Measurements from ENCODE around the gene FBXW8.
"Not testable (repeated sequence)": the region's sequence is repeated elsewhere in the genome, so short reads cannot be mapped to it uniquely, and the experiment has no call there.

Gene FBXW8

DNA sequence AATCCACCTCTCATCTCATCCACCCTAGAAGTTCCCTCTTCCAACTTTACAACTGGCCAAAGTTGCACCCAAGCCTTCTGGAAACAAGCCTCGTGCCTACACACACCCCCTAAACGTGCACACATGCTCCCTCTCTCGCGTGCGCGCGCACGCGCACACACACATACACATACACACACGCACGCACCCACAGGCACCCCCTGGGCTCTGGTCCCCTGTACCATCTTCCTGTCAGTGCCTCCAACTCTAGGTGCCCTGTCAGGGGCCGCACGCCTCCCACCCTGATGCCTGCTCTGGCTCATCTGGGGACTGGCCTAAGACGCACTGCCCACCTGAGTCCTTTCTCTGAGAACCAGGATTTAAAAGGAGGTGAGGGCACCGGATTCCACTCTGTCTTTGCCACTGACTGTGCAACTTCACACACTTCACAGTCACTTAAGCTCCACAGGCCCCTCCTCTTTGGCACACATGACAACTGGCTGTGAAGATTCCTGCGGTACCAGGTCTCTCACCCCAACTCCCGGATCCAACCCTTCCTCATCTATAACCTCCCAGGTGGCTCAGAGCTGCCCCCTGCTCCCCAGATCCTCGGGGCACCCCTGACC is 142.9 kb downstream of the FBXW8 start:
- no peak for DNase-seq (ENCODE audit: low read depth in 2 of 2)

DNA sequence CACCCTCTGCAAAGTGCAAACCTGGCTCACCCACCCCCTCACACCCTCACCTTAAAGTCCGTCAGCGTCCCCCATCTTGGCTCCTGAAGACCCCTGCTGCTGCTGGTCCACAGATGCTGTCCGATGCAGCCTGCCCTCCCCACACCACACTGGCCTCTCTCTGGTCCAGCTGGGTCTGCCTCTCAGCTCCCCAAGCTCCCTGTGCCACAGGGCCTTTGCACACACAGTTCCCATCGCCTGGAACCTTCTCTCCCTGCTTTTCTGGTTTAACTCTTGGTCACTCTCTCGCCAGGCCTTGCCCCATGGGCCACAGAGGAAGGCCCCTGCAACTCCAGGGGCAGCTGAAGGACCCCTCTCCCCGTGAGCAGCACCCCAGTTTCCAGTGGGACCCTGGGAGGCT is 143.5 kb downstream of the FBXW8 start:
- no peak for DNase-seq (ENCODE audit: low read depth in 2 of 2)

DNA sequence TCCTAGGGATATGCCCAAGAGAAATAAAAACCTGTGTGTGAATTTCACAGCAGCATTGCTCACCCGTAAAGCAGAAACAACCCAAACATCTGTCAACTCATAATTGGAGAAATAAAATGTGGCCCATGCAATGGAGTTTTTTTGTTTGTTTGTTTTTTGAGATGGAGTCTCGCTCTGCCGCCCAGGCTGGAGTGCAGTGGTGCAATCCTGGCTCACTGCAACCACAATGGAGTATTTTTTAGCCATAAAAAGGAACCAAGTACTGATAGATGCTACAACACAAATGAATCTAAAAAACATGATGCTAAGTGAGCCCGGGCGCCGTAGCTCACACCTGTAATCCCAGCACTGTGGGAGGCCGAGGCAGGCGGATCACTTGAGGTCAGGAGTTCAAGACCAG is 146.9 kb downstream of the FBXW8 start:
- not testable (repeated sequence) for DNase-seq (ENCODE audit: low read depth in 2 of 2)

DNA sequence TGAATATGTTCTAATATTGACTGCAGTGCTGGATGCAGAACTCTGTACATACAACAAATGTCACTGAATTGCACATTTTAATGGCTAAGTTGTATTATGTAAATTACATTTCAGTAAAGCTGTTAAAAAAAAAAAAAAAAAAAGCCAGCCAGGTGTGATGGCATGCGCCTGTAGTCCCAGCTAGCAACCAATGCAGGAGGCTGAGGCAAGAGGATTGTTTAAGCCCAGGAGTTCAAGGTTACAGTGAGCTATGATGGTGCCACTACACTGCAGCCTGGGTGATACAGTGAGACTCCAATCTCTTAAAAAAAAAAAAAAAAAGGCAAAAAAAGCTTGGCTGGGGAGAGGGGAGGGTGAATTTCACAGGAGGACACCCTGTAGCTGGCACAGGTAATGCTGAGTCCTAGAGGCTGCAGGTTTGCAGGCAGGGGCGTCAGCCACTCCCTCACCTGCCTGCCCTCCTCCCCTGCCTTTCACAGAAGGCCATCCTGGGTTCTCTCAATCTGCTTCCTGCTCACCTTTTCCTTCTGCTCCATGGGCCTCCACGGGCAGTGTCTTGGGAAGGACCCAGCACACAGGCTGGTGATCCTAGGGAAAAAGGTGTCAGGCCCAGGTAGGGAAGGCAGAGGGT is 147.8 kb downstream of the FBXW8 start:
- DNase-seq (ENCODE audit: low read depth in 2 of 2), result no peak

DNA sequence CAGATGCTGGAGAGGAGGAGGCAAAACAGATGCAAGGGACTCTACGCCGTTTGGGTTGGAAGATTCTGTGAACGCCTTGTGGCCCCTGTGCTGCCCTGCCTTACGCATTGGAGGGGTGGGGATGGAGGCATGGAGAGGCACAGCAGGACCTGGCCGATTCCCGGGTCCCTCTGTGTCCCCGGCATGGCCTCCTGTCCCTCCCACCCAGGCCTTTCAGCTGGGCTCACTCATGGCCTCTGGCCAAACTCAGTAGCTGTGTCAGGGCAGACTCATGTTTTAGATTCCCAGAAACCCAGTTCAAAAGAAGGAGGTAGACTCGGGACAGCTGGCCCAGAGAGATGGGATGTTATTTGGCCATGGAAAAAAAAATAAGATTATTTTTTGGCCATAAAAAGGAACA is 148.4 kb downstream of the FBXW8 start:
- DNase-seq (ENCODE audit: low read depth in 2 of 2), result no peak

DNA sequence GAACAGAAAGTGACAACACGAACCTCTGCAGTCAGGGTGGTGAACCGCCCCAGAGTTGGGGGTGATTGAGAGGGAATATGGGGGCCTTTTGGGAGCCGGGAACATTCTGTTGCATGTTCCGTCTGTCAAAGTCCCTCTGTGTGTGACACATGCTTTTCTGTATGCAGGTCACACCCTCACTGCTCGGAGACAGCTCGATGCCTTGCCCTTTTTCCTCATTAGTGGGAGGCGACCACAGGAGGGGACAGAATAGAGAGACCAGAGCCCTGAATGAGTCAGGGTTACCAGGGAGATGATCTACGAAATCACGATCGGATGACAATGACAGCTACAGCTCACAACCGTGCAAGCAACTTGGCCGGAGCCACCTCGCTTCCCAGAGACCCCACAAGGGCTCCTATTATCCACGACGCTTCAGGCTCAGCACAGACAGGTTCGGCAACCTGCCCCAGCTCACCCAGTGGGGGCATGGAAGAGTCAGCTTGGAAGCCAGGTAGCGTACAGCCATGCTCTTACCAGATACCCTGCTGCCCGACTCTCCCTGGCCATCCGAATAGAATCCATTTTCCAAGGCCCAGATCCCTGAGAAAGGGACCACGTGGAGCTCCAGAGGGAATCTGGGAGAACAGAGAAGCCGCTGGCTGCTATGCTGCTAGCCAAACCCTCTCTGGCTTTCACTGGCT is 149.6 kb downstream of the FBXW8 start:
- no peak for DNase-seq (ENCODE audit: low read depth in 2 of 2)

DNA sequence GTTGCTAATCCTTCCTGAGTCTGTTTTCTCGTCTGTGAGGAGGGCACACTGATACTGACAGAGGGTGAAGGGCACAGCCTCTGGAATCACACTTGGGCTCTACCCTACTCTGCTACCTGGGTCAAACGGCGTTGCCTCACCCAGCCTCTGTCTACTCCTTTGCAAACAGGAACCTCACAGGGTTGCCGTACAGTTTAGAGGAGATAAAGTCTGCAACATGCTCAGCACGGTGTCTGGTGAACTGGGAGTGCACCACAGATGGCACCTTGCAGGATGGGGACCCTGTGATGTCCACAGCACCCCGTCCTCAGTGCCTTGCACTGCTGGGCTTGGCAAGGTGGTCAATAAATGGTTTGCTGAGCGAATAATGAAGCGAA is 150.2 kb downstream of the FBXW8 start:
- no peak for DNase-seq (ENCODE audit: low read depth in 2 of 2)

DNA sequence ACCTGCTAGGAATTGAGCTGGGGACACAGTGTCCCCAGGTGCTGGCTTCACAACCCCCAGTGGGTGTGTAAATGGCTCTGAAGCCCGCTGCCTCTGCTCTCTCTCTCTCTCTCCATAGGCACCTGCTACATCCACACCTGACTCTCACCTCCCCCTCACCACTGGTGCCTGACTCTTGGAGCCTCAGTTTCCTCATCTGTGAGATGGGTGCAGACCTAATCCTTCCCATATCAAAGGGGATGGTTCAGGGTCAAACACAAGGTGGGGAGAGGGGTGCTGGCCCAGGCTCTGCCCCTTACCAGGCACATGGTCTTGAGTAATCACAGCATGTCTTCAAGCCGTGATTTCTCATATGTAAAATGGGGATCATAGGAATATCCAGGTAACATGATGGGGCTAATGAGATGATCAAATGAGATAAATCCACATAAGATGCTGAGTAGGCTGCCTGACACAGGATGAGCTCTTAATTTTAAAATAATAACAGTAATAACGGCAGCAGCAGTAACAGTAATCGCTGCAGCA is 150.9 kb downstream of the FBXW8 start:
- DNase-seq (ENCODE audit: low read depth in 2 of 2), result no peak

DNA sequence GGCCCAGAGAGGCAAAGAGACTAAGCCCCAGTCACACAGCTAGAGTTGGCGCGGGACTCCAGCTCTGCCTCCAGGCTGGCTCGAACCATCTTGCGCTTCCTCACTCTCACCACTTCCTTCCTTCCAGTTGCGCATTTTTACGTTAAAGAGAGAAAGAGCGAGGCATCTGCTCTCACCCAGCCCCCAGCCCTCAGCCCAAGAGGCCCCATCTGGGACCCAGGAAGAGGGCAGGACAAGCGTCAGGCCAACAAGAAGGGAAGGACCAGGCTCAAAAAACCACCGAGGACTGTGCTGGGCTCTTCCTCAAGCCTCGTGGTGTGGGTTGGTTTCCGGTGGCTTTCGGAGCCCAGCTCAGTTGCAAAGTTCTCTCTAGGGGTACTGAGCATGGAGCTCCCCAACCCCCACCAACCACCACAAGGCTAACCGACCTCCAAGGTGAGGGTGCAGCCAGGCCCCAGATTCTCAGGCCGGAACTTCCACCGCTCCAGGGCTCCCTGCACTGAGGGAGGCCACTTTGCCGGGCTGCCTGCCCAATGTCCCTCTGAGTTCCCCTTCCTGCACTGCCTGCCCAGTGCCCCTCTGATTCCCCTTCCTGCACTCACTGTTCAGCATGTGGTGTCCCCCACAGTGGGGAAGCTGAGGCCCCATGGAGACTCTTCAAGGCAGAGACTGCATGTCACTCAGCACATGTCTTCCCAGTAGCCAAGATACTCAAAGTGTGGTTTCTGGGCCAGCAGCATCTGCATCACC is 152.6 kb downstream of the FBXW8 start:
- peak in 1 of 2 donors; percentile 5 for DNase-seq (ENCODE audit: low read depth in 2 of 2)

DNA sequence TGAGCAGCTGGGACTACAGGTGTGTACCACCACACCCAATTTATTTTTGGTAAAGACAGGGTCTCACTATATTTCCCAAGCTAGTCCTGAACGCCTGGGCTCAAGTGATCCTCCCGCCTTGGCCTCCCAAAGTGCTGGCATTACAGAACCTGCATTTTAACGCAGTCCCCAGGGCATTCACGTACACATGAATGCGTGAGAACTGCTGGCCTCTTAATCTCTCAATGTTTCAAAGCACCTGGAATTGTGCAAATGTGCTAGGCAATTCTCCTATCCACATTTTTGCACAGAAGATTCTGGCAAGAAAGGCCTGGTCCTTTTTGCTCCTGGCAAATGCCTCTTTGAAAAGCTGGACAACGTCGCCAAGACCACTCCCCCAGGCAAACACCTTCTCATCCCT is 153.3 kb downstream of the FBXW8 start:
- no peak for DNase-seq (ENCODE audit: low read depth in 2 of 2)

DNA sequence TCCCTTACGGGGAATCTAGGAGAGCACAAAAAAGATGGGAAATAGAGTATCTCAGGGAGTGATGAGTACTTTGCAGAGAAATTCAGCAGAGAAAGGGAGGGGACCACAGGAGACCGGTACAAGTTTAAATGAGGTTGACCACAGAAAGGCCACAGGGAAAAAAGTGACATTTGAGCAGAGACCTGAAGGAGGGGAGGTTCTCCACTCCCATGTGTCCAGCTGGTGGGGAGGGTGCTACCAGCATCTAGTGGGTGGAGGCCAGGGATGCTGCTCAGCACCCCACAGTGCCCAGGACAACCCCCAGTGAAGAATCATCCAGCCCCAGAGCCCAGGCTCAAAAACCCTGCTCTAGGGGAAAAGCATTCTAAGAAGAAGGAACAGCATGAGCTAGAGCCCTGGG is 153.8 kb downstream of the FBXW8 start:
- no peak for DNase-seq (ENCODE audit: low read depth in 2 of 2)

DNA sequence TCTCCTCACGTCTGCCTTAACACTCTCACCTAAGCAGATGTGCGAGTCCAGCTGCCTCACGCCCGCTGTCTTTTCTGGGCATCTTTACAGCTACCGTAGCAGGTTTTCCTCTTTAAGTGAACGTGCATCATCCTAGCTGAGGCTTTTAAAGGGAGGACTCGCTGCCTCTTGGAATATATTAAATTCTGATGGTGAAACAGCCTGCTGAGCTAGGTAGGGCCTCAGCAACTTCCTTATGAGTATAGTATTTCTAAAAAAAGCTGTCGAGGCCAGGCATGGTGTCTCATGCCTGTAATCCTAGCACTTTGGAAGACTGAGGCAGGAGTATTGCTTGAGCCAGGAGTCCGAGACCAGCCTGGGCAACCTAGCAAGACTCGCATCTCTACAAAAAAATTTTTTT is 156.3 kb downstream of the FBXW8 start:
- DNase-seq (ENCODE audit: low read depth in 2 of 2), result no peak

DNA sequence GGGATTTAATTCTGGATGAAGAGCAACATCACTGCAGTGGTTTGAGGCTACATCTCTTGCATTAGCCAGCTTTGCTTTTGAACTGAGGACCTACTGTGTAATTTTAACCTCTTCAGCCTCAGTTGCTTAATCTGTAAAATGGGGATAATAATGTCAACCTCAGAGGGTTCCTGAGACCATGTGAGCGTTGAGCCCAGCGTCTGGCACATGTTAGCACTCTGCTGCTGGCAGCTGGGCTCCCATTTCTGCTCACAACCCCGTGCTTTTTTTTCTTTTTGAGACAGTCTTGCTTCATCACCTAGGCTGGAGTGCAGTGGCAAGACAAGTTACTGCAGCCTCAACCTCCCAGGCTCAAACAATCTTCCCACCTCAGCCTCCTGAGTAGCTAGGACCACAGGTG is 156.9 kb downstream of the FBXW8 start:
- DNase-seq (ENCODE audit: low read depth in 2 of 2), result no peak

DNA sequence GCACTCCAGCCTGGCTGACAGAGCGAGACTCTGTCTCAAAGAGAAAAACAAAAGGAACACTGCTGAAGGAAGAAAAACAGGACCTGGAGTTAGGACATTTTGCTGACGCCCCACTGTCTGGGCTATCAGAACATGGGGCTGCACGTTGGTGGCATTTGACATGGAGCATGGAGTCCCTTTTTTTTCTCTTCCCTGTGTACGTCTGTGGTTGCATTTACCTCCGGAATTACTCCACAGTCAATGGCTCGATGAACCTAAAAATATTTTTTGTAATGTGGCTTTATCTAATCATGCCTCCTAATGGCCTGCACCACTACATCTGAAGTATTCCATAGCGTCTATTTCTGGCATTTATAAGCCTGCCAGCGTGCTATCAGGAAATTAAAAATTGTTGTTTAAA is 157.7 kb downstream of the FBXW8 start:
- no peak for DNase-seq (ENCODE audit: low read depth in 2 of 2)

DNA sequence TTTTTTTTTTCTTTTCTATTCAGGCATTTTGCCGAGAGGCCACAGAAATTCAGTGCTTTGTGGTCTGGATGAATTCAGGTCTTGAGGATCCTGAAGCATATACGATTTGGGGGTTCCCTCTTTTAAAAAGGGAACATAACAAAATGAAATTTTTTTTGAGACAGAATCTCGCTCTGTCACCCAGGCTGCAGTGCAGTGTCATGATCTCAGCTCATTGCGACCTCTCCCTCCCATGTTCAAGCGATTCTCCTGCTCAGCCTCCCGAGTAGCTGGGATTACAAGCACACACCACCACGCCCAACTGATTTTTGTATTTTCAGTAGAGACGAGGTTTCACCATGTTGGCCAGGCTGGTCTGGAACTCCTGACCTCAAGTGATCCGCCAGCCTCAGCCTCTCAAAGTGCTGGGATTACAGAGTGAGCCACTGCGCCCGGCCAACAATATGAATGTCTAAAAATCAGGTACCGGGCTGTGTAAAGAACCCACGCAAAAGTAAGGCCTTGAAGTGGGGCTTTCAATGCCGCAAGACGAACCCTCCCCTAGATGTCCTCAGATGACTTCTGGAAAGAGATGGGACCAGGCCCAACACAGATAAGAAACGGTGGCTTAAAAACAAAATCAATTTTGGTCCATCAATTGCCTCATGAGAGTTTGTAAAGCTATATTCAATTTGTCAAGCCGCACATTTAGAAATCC is 158.5 kb downstream of the FBXW8 start:
- no peak for DNase-seq (ENCODE audit: low read depth in 2 of 2)

DNA sequence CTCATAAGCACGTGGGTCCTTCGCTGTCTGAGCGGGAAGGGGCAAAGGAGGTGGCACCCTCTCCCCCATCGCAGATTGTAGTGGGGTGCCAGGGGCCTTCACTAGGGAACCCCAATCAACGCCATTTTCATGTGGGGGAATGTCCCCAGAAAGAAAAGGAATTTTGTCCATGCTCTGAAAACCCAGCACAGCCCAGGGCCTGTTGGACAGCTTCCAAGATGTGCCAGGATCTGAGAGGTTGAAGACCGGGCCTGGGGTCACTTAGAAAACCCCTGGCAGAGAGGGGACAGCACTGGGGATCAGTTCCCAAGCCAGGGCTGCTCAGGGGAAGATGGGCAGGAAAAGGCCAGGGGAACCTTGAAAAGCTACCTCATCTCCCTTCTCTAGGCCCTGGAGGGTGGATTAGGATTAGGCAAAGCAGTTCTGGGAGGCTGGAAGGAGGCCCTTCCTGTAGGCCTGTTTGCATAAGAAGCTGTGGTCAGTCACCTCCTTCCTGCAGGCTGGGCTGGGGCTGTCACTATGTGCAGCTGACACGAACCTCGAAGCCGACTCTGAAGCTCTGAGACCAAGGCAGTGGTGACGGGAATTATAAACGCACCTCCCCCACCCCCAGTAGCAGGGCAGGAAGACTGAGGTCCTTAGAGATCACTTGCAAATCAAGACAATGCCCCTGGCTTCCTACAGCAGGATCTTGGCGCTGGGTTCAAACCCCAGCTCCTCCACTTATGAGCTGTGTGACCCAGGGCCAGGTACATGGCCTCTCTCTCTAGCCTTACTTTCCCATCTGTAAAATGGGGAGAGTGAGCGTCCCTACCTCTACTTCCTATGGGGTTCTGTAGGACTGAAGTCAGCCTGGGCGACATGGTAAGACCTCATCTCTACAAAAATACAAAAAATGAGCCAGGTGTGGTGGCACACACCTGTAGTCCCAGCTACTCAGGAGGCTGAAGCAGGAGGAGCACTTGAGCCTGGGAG is 159.5 kb downstream of the FBXW8 start:
- no peak for DNase-seq (ENCODE audit: low read depth in 2 of 2)

DNA sequence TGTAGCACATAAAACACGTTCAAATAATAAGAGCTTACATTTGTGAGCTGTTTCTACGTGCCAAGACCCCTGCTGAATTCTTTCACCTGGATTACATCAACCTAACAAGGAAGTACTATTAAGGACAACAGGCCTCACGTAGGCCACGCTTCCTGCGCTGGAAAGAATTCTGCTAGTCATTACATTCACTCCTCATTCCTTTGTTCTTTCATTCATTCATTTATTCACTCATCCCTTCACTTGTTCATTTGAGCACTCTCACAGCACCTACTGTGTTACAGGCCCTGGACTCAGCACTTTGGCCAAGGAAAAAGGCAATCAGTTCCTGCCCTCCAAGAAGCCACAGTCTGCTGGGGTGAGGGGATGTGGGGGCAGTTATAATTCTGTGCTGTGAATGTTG is 160.3 kb downstream of the FBXW8 start:
- no peak for DNase-seq (ENCODE audit: low read depth in 2 of 2)

DNA sequence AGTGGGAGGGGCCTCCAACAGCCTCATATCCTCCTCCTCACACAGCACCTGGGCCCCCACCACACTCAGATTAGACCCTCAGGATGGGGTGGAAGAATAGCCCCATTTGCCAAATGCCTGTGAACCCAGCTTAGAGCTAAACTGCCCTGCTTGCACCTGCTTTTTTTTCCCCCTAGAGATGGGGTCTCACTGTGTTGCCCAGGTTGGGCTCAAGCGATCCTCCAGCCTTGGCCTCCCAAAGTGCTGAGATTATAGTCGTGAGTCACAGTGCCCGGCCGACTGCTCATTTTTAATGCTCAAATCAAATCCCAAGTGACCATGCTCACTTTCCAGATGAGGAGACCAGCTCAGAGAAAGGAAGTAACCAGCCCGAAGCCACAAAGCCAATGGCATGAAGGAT is 161.4 kb downstream of the FBXW8 start:
- DNase-seq (ENCODE audit: low read depth in 2 of 2), result no peak

DNA sequence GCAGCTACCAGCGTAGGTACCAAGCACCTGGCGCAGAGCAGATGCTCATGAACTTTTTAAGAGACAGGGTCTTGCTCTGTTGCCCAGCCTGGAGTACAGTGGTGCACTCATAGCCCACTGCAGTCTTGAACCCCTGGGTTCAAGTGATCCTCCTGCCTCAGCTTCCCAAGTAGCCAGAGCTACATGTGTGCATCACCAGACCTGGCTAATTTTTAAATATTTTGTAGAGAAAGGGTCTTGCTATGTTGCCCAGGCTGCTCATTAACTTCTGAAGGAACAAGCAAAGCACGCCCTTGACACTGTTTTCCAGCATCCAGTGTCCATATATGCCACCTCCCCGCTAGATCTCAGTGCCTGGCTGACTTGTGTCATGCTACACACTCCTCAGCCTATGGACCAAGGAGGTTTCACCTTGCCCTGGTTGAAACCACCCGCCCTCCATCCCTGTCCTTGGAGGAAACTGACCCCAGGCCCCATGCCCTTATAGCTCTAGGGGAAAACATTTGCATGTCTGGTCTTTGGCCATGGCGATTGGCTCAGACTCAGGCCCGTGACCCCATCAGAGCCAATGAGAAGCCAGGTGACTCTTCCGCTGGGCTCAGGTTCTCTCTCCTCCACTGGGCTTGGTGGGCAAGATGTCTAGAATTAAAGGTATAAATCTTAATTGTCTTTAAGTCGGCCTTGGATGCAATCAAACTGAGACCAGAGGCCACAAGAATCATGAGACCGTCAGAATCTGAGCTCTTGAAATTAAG is 162.2 kb downstream of the FBXW8 start:
- DNase-seq (ENCODE audit: low read depth in 2 of 2), result no peak

DNA sequence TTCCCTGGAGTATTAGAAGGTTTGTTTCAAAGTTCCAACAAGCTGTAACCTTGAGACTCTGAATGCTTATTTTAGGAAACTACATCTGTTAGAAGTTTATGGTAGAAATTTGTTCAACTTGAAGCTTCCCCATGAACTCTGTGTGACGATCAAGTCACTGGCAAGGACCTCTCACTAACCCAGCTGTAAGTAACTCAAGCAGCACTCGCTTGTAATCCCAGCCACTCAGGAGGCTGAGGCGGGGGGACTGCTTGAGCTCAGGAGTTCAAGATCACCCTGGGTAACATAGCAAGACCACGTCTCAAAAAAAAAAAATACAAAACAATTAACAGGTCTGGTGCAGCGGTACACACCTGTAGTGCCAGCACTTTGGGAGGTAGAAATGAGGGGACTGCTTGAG is 162.9 kb downstream of the FBXW8 start:
- no peak for DNase-seq (ENCODE audit: low read depth in 2 of 2)

Measured in stimulated activated CD8-positive, alpha-beta memory T cell treated with anti-CD3 and anti-CD28 coated beads, Interleukin-7, amount 100 ng/mL, for 4 hours (primary cell).